ENCODE results near the gene ZAR1.

GRCh38 chr4:48454591-48454990 is 35.5 kb upstream of the ZAR1 start:
- TF ChIP-seq CTCF (IDR thresholded peaks at IDR 0.05) (no peak), POLR2A (IDR thresholded peaks at IDR 0.05) (no peak)
